Stimulated activated CD4-positive, alpha-beta T cell treated with anti-CD3 and anti-CD28 coated beads, Interleukin-2, amount 100 ng/mL, for 24 hours (primary cell): ENCODE measurements around the gene RXFP3.
A peak's percentile ranks its signal among the peaks of the same experiment; 100 is the strongest.
"Not testable (repeated sequence)": the region's sequence is repeated elsewhere in the genome, so short reads cannot be mapped to it uniquely, and the experiment has no call there.

Experiments used
- DNase-seq, 2 donors: peaks; one replicate each; pipeline ENCODE4 v3.0.0-alpha.2; 2020

The RXFP3 gene

GRCh38 chr5:33936004-33936380, 194 bp upstream of the RXFP3 start:
- DNase-seq: peak; percentile 30 to 62

GRCh38 chr5:33937017-33937706, 976 bp downstream of the RXFP3 start:
- DNase-seq: no peak

DNA sequence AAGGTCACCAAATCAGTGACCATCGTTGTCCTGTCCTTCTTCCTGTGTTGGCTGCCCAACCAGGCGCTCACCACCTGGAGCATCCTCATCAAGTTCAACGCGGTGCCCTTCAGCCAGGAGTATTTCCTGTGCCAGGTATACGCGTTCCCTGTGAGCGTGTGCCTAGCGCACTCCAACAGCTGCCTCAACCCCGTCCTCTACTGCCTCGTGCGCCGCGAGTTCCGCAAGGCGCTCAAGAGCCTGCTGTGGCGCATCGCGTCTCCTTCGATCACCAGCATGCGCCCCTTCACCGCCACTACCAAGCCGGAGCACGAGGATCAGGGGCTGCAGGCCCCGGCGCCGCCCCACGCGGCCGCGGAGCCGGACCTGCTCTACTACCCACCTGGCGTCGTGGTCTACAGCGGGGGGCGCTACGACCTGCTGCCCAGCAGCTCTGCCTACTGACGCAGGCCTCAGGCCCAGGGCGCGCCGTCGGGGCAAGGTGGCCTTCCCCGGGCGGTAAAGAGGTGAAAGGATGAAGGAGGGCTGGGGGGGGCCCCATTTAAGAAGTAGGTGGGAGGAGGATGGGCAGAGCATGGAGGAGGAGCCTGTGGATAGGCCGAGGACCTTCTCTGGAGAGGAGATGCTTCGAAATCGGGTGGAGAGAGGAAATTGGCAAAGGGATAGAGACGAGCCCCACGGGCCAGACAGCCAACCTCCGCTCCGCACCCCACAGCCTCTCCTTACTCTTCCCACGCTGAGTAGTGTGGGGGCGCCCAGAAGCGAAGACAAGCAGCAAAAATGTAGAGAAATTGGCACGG, 1.7 kb downstream of the RXFP3 start:
- DNase-seq: peak in 1 of 2 donors; percentile 3

- no peak for DNase-seq
Measured at GRCh38 chr5:33938507-33938796, 2.3 kb downstream of the RXFP3 start.

DNA sequence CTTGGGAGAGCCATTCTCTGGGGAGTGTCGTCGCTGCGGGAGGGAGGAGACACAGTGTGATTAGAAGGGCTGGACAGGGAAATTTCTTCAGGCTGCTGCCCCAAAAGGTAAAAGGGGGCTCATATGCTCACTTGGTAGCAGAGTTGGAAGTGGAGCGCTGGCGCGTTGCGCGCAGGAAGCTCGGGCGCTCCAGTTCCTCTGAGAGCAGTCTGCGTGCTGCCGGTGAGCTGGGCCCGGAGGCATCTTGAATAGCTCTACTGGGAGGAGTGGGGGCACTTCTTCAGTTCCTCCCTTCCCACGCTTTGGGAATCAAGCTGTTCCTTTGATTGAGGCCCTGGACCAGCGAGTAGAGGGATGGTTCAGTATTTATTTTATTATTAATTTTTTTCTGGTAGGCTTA, 2.7 kb downstream of the RXFP3 start:
- DNase-seq: no peak

DNA sequence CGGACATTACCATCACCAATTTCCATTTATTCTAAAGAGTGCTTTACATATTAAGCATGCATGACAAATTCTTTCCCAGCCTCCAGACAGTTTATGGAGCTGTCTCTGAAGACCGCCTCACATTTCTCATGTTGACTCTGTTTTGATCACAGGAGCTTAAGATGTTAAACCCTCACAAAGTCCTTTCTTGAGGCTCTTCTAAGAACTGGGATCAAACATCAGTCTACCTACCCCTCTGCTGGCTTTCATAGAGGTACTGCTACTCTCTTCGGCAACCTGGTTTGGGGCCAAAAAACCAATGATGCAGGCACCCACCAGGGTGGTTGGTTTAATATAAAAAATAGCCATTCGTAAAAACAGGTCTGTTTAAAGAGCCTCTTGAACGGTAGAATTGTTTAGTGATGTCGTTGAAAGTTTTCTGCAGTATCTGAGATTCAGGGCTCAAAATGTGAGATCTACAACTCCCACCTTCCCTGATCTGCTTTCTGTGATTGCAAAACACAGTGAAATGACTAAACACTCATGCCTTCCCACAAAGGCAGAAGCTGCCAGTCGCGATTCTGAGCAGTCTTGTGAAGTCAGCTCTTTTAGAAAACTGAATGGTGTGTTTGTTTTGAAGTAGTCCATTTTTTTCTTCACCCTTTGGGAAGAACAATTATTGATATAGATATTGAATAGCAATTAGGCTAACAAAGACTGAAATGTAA, 3.5 kb downstream of the RXFP3 start:
- no peak for DNase-seq

DNA sequence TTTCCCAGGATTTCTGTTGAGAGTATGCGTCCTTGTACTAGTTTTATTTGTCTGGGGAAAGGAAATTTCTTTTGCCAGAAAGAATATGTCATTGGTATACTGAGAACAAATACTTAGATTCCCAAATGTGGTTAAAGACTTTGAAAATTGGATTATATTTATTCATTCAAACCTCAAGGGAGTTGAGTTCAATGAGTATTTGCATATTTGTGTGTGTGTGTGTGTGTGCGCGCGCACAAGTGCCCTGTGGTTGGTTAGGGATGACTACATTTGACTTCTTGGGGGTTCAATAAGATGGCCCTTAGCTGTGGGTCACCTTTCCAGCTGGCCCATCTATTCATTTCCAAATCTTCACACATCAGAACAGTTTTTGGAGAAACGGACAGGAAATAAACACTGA, 4.9 kb downstream of the RXFP3 start:
- DNase-seq: no peak

DNA sequence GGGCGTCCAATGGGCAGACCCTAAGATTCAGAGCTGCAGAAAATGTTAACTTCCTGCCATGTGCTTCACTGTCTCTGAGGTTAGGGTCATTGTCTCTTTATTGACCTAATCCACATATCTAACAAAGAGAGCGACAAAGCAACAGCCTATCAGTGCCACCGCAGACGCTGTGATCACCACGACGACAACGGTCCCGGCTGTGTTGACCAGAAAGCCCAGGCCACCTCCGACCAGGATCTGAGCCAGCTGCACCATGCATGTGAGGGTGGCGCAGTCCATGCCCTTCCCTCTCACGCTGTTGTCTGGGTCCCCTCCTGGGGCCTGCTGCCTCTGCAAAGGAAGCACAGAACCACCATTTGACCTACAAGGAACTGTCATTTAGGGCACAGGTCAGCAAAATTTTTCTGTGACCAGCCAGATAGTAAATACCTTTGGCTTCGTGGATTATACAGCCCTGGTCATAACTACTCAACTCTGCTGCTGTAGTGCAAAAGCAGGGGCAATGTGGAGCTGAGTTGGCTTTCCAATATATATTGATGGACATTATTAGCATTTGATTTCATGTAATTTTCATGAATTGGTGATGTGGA, 8.5 kb downstream of the RXFP3 start:
- DNase-seq: no peak

GRCh38 chr5:33952175-33952574, 16.0 kb downstream of the RXFP3 start:
- DNase-seq: not testable (repeated sequence)

DNA sequence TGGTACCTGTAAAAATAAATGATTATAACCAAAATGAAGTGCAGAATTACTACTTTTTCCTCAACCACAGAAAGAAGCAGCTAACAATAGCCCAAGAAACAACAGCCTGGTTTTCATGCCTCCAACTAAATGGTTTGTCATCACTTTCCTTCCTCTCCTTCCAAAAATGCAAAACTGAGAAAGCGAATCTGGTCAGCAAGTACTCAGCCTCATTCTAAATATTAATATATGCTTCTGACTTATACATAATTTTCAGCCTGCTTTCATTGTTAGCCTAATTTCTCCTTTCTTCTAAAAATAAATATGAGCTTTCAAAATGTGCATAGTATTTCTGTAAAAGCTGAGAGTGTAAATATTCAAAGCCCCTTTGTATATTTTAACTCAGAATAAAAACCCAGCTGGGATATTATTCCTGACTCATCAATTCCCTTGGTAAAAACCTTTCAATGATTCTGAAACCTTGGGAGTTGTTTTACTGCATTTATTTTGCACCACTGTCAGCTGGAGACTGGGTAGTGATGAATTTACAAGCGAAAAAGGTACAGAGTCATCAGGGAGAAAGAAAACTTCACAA, 21.5 kb downstream of the RXFP3 start:
- DNase-seq: no peak

DNA sequence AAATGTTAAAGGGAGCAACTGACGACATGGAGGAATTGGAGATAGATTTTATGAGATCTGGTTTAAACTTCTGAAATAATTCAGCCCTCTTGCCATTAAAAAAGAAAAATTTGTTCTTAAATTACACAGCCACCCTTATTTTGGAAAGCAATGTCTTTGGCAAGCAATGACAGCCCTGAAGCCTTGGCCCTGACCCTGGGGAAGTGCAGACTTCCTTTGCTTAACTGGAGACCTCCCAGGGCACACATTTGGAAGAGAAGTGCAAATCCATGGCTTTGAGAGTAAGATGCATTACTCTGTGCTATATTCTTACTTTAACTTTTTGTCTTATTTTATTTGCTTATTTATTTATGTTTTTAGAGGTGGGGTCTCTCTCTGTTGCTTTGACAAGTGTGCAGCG, 22.0 kb downstream of the RXFP3 start:
- no peak for DNase-seq

- no peak for DNase-seq
Measured at GRCh38 chr5:33964132-33964700, 28.0 kb downstream of the RXFP3 start.

- no peak for DNase-seq
Measured at GRCh38 chr5:33966805-33967204, 30.6 kb downstream of the RXFP3 start.

GRCh38 chr5:33968211-33969005, 32.2 kb downstream of the RXFP3 start:
- no peak for DNase-seq

GRCh38 chr5:33969572-33970452, 33.6 kb downstream of the RXFP3 start:
- DNase-seq: no peak

DNA sequence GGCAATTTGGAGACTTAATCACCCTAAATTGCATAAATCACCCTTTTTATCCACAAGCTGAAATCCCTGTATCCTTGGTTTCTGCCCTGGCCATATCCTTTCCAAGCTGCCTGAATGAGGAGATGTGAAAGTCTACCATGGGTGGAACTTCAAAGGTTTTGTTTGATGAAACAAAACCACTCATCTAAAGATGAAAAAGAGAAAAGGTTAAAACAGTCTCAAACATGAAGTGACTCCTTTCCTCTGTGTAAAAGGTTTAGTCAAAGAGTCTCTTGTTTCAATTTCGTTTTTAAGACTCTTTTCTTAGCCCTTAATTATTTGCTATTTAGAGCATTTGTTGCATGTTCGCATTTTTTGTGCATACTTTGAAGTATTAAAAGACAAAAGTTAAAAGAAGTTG, 37.1 kb downstream of the RXFP3 start:
- DNase-seq: no peak

DNA sequence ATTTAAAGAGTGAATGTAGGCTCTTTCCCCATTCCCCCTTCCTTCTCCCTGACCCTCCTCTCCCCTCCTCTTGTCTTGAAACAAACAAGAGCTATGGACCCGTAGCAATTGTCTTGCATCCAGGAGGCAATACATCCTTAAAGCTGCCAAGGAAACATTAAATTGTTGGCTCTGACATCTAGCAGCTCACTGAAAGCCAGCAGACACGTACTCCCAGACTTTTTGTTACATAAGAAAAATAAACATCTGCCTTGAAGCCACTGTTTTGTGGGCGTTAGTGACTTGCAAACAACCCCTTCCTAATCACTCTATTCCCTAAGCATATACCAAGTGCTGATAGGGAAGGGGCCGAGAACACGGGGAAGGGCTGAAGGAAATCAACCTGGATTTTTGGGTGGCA, 39.7 kb downstream of the RXFP3 start:
- DNase-seq: no peak

DNA sequence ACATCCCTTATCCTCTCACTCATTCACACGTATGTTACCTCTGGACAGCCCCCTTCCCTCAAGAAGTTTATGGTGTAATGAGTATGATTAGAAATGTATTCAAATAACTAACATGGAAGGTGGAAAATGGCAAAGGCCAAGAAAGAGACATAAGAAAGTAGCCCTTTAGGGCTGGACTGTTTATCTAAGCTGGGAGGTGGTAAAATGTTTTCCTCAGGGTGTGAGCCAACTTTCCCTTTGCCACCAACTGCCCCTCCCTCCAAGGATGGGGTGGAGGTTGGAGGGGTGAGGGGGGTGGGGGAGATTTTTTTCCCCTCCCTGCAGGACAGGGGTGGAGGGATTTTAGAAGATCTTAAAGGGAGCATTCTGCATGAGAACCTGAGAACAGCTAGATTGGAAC, 40.1 kb downstream of the RXFP3 start:
- no peak for DNase-seq

GRCh38 chr5:33978306-33978705, 42.1 kb downstream of the RXFP3 start:
- DNase-seq: no peak

DNA sequence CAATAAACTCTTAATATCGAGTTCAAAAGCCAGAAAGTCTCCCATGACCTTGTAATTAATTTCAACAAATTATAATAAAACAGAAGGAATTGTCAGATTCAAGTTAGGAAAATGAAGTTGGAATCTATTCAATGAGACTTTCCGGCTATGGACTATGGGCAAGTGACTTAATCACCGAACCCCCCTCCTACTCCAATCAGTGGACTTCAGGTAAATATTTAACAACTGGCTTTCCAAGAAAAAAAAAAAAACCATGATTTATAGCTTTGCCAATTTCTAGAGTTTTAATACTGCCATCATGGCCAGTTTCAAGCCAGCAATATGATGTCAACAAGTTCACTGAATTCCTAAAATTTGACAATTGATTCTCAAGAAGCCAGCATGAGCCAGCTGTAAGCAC, 43.8 kb downstream of the RXFP3 start:
- no peak for DNase-seq
